Omental fat pad (tissue), 4 donors: Measurements from ENCODE around the gene EIF3L. TPM values are rescaled to one million over a fixed set of nuclear protein-coding genes. Genes with fewer than 3 reads are reported as not detected.

Source experiments
- ATAC-seq: fragments of 150-250 bp; one replicate; pipeline ENCODE4 v1.9.1; 2016; ENCODE audit warnings: mild to moderate bottlenecking, moderate library complexity; ENCODE audit not compliant: low FRiP score
- DNase-seq: peaks from one replicate; pipeline ENCODE4 v3.0.0-alpha.2; 2019; ENCODE audit warnings: low spot score
- total RNA-seq, 4 donors: library from RNA; depleted of rRNA; stranded (reverse); fragments of >200 nt; gene quantifications; one replicate each; pipeline ENCODE4 v1.1.0, GENCODE V29; 2016
- TF ChIP-seq, protein P1 (sequence below), 3 donors: fragments of 450-650 bp; IDR thresholded peaks; one replicate each; pipeline ENCODE4 v1.5.1; 2016 to 2017; ENCODE audit warnings: antibody characterized with exemption in 3 of 3, mild to moderate bottlenecking in 3 of 3, moderate library complexity in 2 of 3

EIF3L gene
- total RNA-seq, 4 donors from 2014 or later, result 303 to 410 (median 328) TPM

DNA sequence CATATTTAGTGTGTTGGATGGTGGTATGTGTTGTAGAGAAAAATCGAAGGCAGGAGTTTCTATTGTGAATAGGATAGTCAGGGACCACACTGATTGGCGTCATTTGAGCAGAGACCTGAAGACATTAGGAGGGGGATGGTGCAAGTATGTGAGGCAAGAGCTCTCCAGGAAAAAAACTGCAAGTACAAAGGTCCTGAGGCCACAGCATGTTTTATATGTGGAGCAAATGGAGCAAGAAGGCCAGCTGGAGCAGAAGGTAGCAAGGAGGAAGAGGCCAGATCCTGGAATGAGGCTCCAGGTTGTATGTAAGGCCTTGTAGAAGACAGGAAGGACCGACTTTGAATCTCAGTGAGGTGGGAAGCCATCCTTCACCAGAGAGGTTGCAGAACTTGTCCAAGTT lies 42.7 kb downstream of the EIF3L start:
- no peak for DNase-seq
- TF ChIP-seq, protein P1, sequence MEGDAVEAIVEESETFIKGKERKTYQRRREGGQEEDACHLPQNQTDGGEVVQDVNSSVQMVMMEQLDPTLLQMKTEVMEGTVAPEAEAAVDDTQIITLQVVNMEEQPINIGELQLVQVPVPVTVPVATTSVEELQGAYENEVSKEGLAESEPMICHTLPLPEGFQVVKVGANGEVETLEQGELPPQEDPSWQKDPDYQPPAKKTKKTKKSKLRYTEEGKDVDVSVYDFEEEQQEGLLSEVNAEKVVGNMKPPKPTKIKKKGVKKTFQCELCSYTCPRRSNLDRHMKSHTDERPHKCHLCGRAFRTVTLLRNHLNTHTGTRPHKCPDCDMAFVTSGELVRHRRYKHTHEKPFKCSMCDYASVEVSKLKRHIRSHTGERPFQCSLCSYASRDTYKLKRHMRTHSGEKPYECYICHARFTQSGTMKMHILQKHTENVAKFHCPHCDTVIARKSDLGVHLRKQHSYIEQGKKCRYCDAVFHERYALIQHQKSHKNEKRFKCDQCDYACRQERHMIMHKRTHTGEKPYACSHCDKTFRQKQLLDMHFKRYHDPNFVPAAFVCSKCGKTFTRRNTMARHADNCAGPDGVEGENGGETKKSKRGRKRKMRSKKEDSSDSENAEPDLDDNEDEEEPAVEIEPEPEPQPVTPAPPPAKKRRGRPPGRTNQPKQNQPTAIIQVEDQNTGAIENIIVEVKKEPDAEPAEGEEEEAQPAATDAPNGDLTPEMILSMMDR (IDR thresholded peaks at IDR 0.05), result no peak
- ATAC-seq, result no peak

DNA sequence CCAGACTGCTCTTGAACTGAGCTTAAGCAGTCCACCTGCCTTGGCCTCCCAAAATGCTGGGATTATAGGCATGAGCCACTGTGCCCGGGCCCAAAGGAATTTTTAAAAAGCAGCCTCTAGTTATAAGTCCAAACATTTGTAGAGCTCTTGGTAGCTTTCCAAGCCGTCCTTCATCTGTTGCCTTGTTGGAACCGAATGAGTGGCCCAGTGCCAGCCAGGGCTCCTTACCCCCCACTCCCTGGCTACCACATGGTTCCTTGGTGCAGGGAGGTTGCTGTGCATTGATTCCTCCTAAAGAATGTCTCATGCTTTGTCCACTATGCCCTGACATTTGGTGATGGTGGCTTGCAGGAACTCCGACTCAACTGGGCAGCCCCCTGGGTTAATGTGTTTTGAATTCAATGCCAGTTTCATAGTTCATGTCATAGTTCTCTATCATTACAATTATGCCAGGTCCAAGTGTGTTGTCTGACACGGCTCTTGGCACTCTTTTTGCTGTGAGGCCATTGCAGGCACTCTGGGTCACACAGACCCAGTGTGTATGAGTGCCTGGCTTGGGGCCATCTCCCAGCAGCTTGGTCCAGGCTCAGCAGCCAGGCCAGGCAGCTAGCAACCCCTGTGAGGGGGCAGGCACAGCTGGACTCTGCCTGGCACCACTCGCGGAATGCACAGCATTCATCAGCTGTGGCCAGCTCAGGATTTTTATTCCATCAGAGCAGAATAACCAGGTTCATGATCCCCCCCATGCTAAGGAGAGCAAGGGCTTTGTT lies 43.5 kb downstream of the EIF3L start:
- ATAC-seq, result no peak

DNA sequence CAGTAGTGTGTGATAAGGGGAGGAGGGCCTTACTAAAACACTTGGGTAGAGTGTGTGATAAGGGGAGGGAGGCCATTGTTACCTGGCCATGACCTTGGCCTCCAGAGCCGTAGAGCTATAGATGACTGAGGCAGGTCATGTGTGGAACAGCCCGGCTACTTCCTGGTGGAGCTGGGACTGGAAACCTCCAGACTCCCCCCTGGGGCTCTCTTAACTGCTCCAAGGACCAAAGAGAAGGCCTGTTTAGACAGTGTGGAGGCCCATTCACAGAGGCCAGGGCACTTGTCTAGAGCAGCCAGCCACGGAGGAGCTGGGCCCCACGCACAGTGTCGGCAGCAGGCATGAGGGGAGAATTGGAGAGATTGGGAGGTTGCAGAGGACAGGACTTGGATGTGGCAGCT lies 44.4 kb downstream of the EIF3L start:
- ATAC-seq, result no peak
- DNase-seq, result no peak
- TF ChIP-seq, protein P1 (IDR thresholded peaks at IDR 0.05), result no peak

More for the DNA sequence above, 43.5 kb downstream of the EIF3L start:
- TF ChIP-seq, protein P1 (IDR thresholded peaks at IDR 0.05), result no peak
- DNase-seq, result no peak

DNA sequence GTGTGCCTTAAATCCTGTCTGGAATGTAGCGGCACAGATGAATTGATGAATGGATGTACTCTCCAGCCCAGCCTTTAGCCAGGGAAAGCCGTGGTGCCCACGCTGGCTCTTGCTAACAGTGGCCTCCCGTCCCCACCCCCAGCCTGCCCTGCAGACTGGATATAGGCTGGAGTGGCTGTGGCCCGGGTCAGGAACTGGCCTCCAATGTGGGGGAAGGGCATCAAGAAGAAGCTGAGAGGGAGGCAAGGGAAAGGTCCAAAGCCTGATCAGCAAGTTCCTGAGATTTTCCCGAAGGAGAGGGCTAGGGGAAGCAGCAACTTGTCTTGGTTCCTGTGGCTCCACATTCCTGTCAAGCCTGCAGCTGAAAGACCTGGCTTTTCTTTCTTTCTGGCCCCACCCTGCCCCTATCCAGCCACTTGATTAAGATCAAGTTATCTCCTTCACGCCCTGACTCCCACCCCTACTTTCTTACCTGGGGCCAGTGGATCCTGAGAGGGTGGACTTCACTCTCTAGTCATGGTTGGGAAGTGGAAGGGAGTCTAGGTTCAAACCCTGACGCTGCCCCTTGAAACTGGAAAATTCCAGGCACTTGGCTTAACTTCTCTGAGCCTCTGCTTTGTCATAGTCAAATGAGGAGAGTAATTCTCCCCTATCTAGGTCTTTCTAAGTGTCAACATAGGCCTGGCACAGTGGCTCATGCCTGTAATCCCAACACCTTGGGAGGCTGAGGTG lies 45.9 kb downstream of the EIF3L start:
- TF ChIP-seq, protein P1 (IDR thresholded peaks at IDR 0.05), result no peak
- DNase-seq (no peak), ATAC-seq (no peak)

DNA sequence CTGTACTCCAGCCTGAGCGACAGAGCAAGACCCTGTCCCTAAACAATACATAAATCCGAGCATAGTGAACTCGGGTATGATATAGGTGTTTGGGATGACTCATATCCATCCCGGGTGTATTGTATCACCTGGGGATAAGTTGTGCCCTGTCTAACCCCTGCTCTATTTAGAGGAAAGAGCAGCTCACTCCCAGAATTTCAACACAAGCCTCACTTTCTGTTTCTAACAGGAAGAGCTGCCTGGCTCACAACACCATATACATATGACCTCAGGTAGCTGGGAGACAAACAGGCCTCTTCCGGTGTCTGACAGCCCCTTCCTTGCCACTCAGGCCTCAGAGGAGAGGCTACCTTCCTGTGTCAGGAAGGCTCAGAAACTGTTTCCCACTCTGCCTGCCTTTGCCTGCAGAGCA lies 47.0 kb downstream of the EIF3L start:
- DNase-seq (no peak), ATAC-seq (peak; percentile 25)
- TF ChIP-seq, protein P1 (IDR thresholded peaks at IDR 0.05), result no peak

DNA sequence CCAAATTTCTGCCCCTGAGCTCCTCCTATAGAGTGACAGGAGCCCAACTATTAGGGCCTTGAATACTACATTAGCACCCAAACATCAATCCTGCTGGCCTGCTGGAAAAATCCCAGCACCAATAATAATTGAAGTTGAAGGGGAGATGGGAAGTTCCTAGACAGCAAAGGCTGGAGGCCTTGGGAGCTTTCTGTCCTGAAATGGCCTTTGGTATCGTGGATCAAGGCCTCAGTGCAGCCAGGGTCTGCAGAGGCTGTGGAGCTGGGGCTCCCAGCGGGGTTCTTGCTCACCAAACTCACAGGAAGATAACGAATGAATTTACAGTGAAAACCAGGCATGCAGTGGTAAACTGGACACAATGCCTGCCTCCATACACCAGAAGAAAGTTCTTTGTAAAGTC lies 47.7 kb downstream of the EIF3L start:
- DNase-seq (no peak), ATAC-seq (no peak)
- TF ChIP-seq, protein P1 (IDR thresholded peaks at IDR 0.05), result no peak
